ENCODE results near the gene TINAG.

The TINAG gene

GRCh38 chr6:54308289-54308985, at the start of gene TINAG:
TSS of gene TINAG (plus strand) at chr6:54308441. CDS start at chr6:54308551, 110 bp downstream.
- no peak for DNase-seq (ENCODE audit: low read depth, low spot score)

GRCh38 chr6:54260025-54260424, 48.2 kb upstream of the TINAG start:
- DNase-seq (ENCODE audit: low read depth, low spot score): no peak

GRCh38 chr6:54262499-54262898, 45.7 kb upstream of the TINAG start:
- DNase-seq (ENCODE audit: low read depth, low spot score): peak; percentile 33

GRCh38 chr6:54262971-54263370, 45.3 kb upstream of the TINAG start:
- DNase-seq (ENCODE audit: low read depth, low spot score): no peak

- DNase-seq (ENCODE audit: low read depth, low spot score): no peak
Observed at GRCh38 chr6:54264581-54265272, 43.5 kb upstream of the TINAG start.

- no peak for DNase-seq (ENCODE audit: low read depth, low spot score)
Observed at GRCh38 chr6:54266400-54266923, 41.8 kb upstream of the TINAG start.

GRCh38 chr6:54267798-54268197, 40.4 kb upstream of the TINAG start:
- DNase-seq (ENCODE audit: low read depth, low spot score): no peak

DNA sequence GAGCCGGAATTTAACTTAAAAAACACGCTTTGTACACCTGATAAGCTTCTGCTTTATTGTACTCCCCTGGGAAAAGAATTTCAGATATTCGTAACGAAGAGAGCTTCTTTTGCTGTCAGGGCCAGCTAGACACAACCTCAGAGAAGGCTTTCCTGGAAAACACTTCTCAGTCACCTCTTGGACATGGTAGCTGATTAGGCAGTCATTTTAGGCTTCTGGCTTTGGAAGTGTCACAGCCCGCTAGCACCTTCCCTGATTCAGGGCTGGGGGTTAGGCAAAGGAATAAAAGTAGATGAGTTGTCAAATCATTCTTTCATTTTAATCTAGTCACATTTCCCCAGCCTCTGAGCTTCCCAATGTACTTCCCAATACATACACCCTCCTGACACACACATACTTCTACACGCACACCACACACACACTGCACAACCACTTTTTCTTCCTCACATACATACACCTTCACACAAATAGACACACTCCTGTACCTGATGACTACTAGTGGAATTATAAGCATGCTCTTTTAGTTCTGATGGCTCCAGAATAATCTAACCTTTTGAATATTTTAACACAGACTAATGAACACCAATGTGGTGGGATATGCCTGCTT, 34.9 kb upstream of the TINAG start:
- DNase-seq (ENCODE audit: low read depth, low spot score): no peak

- no peak for DNase-seq (ENCODE audit: low read depth, low spot score)
Observed at GRCh38 chr6:54274383-54274782, 33.9 kb upstream of the TINAG start.

- DNase-seq (ENCODE audit: low read depth, low spot score): no peak
Observed at GRCh38 chr6:54282186-54282585, 26.1 kb upstream of the TINAG start.

- DNase-seq (ENCODE audit: low read depth, low spot score): no peak
Observed at GRCh38 chr6:54284161-54284860, 23.9 kb upstream of the TINAG start.

DNA sequence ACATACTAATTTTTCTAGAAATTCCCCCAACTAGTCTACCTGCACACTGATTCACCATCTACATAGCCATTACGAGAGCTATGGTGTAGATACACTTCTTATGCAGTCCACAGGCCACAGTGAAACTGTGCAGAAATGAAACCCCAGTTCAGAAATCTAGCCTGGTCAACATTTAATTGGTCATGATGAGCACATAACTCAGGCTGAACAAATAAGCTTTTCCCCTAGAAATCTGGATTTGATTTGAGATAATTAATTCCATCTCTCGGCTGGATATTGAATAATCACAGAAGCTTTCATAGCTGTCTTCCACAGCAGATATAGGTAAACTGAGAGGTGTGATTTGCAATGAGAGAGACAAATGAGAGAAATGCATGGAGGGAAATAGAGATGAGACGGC, 22.6 kb upstream of the TINAG start:
- no peak for DNase-seq (ENCODE audit: low read depth, low spot score)

DNA sequence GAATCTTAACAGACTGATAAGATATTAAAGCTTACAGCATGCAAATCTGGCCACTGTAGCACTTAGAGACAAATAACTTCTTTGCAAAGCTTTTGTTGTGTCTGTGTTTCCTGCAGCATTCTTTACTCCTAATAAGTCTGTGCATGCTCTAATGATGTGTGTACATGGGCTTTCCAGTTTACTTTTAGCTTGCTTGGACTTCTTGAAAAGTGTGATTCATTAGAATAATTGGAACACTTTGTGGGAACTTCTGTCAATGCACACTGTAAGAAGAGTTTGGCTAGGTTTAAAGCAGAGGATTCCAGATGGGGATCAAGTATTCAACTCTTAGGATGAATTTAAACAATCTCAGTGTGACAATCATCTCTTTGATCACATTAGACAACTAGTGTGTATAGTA, 22.1 kb upstream of the TINAG start:
- no peak for DNase-seq (ENCODE audit: low read depth, low spot score)

- DNase-seq (ENCODE audit: low read depth, low spot score): no peak
Observed at GRCh38 chr6:54288474-54288873, 19.8 kb upstream of the TINAG start.

- DNase-seq (ENCODE audit: low read depth, low spot score): no peak
Observed at GRCh38 chr6:54289426-54289825, 18.8 kb upstream of the TINAG start.

- no peak for DNase-seq (ENCODE audit: low read depth, low spot score)
Observed at GRCh38 chr6:54291146-54291545, 17.1 kb upstream of the TINAG start.

DNA sequence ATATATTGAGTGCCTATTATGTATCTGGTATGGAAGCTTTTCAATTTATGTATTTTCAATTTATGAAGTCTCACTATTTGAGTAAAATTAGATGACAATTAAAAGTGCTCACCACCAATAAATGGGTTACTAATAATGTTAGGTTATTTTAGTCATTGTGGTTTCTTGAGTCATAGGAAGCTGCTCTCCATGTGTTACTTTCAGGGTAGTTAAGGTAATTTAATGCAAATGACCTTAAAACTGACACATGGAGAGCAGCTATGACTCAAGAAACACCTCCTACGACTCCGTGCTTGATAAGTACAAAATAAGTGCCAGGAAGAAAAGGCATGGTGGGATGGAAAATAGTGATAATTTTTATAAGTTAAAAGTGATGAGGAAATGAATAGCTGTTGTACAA, 16.5 kb upstream of the TINAG start:
- peak; percentile 7 for DNase-seq (ENCODE audit: low read depth, low spot score)

GRCh38 chr6:54294965-54295532, 13.2 kb upstream of the TINAG start:
- no peak for DNase-seq (ENCODE audit: low read depth, low spot score)

GRCh38 chr6:54299542-54300269, 8.5 kb upstream of the TINAG start:
- DNase-seq (ENCODE audit: low read depth, low spot score): no peak

DNA sequence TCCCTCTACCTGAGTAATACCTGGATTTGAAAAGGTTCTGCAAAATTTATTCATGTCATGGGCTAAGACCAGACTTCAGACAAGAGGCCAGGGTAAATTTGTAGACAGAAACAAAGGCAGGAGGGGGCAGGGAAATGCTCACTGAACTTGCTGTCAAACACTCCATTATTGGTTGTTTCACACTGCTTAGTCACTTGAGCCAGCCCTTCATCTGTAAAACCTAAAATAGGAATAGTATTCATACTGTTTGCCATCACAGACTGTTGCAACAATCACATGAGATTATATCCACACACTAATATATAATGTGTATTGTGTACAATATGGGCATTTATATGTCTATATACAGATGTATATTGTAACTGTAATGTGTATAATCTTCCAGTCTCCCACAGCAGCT, 6.5 kb upstream of the TINAG start:
- DNase-seq (ENCODE audit: low read depth, low spot score): no peak

DNA sequence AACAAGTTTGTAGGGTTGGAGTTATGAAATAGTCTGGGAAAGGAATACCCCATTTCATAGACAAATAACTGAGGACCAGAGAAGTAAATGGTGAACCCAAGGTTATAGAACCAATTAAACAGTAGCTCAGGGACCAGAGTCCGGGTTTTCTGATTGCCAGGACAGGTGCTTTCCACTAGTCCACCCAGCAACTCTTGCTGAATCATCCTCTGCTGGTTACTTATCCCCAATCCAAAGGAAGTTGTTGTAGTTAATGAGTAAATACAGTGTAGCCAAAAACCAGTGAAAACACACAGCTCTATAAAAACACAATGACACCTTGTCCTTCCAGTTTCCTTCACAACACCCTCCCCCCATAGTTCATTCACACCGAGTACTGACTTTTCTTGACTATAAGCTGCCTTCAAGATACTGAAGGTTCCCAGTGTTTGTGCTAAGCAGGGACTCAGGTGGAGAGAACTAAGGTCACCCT, 766 bp upstream of the TINAG start:
- no peak for DNase-seq (ENCODE audit: low read depth, low spot score)
